GM21390 (cell line): ENCODE data around the gene TAS2R42.

ENCODE experiments used
- ATAC-seq: cut with Tn5 transposase; IDR thresholded peaks from one replicate; pipeline ENCODE4 v1.9.1; 2021; ENCODE audit not compliant: unreplicated experiment

The TAS2R42 gene, protein sequence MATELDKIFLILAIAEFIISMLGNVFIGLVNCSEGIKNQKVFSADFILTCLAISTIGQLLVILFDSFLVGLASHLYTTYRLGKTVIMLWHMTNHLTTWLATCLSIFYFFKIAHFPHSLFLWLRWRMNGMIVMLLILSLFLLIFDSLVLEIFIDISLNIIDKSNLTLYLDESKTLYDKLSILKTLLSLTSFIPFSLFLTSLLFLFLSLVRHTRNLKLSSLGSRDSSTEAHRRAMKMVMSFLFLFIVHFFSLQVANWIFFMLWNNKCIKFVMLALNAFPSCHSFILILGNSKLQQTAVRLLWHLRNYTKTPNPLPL

DNA sequence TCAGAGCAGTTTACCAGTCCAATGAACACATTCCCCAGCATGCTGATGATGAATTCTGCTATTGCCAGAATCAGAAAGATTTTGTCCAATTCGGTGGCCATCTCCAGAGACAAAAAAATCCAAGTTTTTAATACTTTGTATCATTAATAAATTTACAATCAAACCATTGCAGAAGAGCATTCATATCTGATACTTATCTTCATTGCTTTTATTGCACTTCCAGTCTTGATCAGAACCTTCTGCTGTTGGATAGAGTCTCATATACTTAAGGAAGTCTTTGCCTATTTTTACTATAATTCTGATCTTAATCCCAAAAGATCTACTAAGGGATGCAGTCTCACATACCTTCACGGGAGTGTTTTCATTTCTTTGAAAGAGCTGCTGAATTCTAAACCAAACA is at the start of gene TAS2R42:
Gene TAS2R42 (minus strand): TSS at position 101 of the 400 bp plus-strand sequence. CDS start 0 bp downstream, at position 101.
- ATAC-seq, result no peak

DNA sequence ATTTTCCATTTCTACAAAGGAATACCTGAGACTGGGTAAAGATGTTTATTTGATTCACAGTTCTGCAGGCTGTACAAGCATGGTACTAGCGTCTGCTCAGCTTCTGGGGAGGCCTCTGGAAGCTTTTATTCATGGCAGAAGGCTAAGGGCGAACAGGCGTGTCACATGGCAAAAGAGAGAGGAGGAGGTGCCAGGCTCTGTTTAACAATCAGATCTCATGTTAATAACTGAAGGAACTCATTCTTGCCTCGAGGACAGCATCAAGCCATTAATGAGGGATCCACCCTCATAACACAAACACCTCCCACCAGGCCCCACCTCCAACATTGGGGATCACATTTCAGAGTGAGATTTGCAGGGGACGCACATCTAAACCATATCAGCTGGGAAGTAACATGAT is 46.8 kb upstream of the TAS2R42 start:
- no peak for ATAC-seq

DNA sequence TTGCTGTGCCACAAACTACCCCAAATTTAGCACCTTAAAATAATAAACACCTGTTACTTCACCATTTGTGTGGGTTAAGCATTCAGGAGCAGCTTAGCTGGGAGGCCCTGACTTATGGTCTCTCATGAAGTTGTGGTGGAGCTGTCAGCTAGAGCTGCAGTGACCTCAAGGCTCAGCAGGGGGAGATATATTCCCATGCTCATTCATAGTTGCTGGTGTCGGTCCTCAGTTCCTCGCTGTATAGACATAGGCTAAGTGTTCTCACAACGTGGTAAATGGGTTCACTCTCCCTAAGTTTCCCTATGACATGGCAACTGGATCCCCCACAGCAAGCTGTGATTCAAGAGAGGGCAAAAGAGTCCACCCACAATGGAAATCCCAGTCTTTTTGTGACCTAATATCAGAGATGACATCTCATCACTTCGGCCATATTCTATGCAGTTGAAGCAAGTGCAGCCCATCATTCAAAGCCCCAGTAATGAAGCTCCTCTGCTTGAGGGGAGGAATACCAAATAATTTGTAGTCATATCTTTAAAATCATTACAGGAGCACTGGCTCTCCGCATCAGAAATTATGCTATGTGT is 41.7 kb upstream of the TAS2R42 start:
- peak; percentile 49 for ATAC-seq

DNA sequence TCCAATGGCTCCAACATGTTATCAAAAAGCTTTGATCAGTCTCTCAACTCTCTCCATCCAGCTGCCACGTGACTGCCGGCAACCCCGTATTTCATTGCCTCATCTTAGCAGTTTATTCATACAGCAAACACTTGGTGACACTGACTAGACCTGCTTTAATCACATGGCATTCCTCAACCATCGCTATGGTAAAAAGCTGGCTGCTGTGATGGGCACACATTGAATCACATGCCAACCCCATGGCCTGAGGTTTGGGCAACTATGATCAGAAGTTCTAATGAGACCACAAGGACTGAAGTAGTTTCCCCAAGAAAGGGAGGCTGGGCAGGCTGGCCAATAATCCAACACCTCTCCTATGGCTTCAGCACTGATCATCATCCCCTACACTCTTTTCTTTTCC is 40.6 kb upstream of the TAS2R42 start:
- ATAC-seq, result no peak

DNA sequence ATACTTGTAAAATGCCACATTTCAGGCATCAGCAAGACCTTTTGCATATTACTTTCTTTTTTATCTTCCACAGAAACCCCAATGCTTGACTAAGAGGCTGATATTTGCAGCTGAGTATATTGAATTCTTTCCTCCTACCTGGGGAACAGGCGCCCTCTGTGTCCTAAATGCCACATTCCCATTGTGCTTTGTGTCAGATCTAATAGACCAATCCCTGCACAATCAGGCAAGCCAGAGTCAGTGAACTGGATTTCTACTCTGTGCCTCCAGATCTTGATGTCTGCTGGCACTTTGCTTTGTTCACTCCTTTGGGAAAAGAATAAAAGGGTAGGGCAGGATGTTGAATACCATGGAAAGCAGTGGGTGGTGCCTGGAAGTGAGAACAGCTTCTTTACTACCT is 22.4 kb upstream of the TAS2R42 start:
- ATAC-seq, result no peak

DNA sequence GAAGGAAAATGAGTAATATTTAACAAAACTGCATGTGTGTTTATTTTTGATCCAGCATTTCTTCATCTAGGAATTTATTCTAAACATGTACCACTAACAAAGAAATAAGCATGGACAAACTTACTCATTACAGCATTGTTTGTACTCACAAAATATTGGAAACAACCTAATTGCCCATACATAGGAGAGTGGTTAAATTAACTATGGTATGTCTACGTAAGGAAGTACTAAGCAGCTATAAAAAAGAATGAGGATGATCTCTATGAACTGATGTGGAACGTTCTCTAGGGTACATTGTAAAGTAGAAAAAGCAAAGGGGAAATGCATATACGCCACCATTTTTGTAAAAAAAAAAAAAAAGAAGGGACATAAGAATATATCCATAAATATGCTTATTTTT is 17.4 kb upstream of the TAS2R42 start:
- no peak for ATAC-seq

DNA sequence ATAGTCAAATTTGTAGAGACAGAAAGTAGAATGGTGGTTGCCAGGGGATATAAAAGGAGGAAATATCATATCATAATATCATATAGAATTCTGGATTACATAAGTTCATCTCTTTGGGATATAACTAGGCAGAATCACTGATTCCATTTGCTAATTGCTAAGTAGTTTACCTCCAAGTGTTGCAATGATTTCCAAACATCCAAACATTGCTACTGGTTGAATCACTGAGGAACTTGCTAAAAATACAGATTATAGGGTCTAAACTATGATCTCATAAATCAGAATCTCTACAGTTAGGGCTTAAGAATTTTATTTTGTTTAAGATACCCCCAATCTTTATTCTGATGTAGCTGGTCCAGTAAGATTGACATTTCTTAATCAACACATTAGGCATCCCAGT is 16.1 kb upstream of the TAS2R42 start:
- no peak for ATAC-seq

DNA sequence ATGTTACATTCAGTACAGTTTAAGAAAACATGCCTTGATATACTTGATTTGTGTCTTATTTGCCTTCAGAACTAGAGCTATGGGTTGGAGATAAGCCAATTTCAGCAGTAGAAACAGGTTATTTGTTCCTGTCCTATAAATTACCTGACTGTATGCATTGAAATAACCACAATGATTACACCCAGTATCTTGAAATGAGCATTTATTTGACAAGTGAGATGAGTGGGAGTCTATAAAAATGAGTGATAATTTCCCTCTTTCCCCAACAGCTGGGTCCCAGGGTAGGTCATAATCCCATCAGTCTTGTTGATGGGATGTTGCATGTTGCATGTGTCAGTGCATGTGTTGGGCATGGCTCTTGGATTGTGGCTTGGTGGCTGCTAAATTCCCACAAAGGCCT is 3.7 kb downstream of the TAS2R42 start:
- ATAC-seq, result no peak

DNA sequence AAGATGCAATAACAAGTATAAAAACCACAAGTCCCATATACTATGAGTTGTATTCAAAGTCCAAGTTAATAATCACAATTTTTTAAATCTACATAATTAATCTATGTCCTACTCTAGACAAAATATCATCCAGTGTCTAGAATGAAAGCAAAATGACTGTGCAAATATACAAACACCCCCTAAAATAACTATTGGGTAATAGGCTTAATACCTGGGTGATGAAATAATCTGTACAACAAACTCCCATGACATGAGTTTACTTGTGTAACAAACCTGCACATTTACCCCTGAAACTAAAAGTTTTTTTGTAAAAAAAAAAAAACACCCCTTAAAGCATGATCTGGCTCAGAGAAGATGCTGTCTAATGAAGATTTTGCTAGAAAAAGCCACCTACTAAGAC is 4.2 kb downstream of the TAS2R42 start:
- ATAC-seq, result no peak

DNA sequence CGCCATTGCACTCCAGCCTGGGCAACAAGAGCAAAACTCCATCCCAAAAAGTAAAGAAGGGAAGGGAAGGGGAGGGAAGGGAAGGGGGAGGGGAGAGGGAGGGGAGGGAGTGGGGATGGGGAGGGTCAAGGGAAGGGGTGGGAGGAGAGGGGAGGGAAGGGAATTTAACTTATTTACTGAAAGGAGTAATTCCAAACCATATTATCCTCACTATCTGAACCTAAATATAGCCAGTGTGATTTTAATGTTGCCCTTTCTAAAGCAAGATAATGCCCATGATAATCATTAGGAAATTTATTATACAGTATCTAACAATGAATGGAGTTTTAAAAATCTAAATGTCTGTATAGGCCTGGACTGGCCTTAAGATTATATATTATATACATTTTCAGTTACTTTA is 8.5 kb downstream of the TAS2R42 start:
- ATAC-seq, result no peak

DNA sequence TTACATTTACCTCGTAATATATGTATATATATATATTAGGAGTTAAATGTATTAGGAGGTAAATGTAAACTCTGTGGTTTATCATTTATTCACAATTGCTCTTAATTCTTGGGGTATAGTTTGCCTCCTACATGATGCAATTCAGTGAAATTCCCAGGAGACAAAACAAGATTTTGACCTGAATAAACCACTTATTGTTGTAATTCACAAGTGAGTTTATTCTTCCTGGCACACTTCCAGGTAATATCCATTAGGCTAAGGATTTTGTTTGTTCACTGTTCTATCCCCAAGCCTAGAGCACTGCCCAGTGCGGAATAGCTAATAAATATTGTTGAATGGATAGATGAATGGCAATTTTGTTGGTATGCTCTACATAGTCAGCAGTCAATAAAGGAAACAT is 12.7 kb downstream of the TAS2R42 start:
- ATAC-seq, result no peak

DNA sequence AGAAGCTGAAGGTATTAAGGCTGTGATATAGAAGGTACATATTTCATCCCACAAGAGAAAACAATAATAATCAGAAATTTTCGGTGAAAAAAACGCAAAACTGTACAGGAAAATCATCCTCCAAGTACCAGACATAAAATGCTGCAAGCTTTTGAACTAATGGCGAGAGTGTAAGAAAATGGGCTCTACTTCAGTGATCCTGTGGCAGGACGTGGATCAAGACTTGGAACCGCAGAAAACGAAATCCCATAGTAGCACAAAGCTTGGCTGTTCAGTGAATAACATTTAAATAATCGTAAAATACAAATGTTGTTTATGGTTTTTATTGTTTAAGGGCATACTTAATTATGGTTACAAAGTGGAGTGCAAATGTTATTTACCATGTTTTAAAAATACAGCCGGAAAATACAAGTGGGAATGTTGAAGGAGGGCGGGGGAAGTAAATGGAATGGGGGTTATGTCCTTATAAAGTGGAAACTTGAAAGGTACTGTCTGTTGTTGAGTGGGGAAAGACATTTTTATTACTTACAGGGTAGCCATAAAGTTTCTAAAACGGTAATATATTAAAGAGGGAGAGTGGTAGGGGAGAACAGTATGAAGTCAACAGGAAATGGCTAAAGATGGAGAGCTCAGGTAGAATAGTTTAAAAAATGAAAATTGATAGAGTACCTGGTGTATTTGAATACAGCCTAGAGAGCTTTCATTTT is 14.6 kb downstream of the TAS2R42 start:
- ATAC-seq, result no peak

DNA sequence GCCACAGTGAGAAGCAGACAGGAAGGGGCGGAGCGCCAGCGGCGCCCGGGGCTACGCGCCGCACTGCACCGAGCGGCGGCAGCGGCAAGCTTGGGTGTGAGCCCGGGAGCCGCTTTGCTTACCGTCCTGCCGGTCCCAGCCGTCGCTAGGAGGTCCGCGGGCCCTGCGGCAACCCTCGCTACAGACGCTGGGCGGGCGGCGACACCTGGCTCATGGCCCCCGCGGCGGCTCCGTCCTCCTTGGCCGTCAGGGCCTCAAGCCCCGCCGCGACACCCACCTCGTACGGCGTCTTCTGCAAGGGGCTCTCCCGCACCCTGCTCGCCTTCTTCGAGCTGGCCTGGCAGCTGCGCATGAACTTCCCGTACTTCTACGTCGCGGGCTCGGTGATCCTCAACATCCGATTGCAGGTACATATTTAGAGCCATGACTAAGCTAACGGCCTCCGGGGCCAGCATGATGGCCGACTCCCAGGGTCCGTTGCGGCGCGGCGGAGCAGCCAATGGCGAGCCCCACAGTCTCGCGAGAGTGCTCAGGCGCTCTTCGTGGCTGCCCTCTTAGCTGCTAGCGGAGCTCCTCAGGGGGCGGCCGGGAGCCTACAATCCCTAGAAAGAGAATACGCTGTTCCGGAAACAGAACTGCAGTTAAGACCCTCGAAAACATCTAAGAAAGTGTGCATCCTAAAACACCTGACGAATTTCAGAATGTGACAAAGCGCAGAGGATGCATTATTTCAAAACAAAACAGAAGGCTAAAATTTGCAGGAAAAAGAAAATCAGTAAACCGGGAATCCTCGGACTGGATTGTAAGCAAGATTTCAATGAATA is 15.4 kb downstream of the TAS2R42 start, which contains the start of gene SMIM10L1:
Gene SMIM10L1 (plus strand): TSS at position 50 of the 824 bp plus-strand sequence. CDS start 163 bp downstream, at position 213.
- peak; percentile 97 for ATAC-seq

DNA sequence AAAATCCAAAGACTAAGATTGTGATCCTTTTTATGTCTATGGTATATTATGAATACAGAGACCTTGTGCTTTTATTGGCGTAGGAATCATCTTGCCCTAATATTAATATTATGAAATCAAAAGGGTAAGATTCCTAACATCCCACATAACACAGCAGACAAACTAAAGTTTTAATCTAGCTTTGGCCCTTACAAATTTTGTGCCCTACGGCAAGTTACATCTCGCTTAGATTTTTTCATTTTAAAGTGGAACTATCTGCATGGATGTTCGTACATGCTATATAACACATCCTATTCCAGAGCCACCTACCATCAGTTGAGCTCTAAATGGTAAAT is 16.0 kb downstream of the TAS2R42 start:
- ATAC-seq, result no peak

DNA sequence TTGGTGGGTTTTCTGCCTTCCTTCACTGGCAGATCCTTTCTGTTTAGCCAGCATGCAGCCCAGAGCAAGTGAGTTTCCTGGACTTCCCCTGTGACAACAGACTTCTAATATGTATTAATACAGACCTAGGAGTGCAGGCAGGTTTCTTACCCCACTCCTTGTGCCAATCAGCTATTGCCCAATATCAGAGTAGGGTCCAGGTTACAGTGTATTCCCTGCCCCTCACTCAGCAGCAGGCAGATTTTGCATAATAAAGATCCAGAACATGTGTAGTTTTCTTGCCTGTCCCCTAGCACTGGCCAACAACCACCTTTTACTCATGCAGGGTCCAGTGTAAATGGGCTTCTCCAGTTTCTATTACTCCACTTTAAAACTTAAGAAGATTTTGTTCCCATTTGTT is 20.4 kb downstream of the TAS2R42 start:
- ATAC-seq, result no peak

DNA sequence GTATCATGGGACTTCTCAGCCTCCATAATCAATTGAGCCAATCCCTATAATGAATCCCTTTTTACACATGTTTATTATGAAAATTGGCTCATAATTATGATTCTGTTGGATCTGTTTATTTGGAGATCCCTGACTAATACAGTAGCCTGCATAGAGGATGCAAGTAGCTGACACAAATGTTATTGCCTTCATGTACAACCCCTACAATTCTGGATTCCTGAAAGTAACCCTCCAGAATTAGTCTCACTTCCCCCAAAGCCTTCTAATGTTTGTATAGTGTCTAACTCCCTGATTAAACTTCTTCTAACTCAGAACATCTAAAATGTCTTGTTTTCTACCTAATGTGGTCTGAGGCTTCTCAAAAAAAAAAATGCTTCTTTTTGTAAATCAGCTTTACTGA is 22.4 kb downstream of the TAS2R42 start:
- no peak for ATAC-seq

DNA sequence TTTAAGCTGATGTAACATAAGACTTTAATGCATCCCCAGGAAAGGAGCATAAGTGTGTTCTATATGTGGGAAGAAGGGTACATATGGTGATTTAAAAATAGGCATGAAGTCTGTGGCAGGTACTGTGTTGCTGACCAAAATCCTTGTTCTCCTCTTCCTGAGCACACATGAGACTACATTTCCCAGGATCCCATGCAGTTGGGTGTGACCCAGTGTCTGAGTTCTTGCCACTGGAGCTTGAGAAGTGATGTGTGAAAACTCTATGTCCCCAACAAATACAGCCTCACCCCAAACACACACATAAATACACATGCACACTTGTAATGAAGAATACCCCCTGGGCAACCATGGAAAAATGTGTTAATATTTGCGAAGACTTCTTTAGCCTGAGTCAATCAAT is 24.2 kb downstream of the TAS2R42 start:
- no peak for ATAC-seq

DNA sequence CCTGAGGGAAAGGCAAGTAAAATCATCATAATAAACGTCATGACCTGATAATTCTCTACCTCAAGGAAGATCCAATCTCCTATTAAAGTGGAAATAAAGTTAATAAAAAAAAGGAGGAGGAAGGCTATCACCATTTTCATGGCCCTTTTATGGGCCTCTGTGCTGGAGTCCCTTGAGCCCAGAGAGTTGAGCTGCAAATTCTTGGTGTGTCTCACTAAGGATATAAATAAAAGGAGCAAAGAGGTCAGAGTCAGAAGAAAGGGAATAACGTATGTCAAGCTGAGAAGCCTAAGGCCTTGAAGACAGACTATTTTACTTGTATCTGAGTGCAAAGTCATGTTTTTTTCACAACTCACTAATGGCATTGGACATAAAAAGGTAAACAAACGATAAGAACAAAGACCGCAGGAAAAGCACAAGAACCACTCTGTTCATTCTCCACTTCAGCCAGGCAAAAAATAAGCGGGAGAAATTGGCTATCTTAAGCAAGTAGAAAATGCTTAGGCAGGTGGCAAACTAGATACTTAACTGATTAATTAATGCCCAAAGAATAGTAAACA is 27.8 kb downstream of the TAS2R42 start:
- ATAC-seq, result no peak

DNA sequence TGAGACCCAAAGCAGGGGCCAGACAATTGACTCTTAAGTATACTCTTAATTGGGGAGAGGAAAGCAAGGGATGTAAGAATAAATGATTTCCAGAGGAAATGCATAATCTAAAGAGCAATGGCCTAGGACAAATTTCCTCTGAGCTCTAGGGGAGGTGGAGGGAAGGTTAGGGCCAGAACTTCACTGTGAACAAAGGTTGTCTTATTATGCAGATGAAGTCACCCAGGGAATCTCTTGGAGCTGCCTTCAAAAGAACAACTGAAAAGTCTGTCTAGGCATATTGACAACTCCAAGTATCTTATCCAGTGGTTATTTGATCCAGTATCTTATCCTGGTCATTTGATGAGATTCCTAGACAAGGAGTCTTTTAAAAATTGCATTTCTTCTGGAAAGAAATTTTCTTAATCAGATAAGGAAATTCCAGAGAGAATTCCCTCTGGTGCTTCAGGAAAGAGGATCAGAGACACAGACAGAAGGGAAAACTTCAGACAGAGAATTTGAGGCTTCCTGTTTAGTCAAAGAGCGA is 32.3 kb downstream of the TAS2R42 start:
- no peak for ATAC-seq

DNA sequence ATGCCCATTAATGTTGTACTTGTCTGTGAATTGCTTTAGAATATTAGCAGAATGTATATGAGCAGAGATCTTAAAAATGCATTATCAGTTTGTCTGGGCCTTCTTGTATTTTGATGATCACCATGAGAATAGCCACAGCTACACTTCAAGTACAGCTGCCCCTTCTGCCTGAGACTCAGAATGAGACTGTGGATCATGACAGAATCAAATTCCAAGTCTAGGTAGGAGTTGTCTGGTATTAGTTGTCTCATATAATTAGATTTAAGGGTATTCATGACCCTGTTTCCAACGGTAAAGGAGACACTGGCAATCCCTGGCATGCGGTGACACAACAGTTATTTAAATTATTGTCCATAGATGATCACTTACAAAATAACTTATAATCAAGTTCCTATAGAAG is 34.0 kb downstream of the TAS2R42 start:
- no peak for ATAC-seq

DNA sequence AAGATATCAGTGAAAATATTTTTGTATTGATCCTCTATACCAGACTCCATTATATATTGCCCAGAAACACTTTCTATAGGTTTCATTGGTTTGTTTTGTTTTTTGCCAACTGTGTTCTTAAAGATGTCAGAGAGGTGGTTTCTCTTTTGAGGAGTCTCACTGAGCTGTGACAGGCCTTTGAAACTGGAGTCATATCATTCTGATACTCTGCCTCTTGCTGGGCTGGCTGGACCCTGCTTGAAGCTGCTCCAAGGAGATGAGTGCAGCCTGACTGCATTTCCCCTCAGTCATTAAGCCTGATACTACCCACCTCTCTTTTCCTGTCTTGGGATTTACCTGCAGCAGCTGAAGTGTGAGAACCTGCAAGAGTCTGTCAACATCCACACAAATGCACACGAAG is 35.9 kb downstream of the TAS2R42 start:
- peak; percentile 71 for ATAC-seq
